Measurements from ENCODE around the gene RHCE. TPM values are rescaled to one million over a fixed set of nuclear protein-coding genes. Genes with fewer than 3 reads are reported as not detected.
"Not testable (repeated sequence)": the region's sequence is repeated elsewhere in the genome, so short reads cannot be mapped to it uniquely, and the experiment has no call there.

RHCE gene
- polyA plus RNA-seq, 2 donors = 0.20 to 0.73 TPM

DNA sequence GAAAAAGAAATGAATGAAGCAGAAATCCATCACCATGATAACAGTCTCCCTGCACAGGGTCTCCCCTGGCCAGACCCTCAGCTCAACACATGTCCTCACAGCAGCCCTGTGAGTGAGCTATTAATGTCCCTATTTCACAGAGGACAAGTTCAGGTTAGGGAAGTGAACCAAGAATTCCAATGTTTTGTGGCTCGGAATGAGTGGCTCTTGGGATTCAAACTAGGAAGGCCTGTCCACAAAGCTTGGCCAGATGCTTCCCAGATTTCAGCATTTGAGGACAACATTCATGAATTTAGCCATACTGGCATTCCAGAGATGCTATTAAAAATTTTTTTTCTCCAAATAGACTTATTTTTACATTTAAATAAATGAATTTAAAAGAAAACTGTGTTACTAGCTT is 38.1 kb downstream of the RHCE start:
- H3K27ac ChIP-seq (ENCODE audit: low read depth in 2 of 2, low read length in 1 of 2); H3K27me3 ChIP-seq (ENCODE audit: control insufficient read depth in 1 of 2, insufficient read depth in 2 of 2, low read length in 2 of 2); H3K4me1 ChIP-seq (ENCODE audit: control insufficient read depth in 2 of 2, insufficient read depth in 2 of 2, low read length in 1 of 2); H3K36me3 ChIP-seq (ENCODE audit: control insufficient read depth in 2 of 2, insufficient read depth in 2 of 2, low read length in 1 of 2); H3K9me3 ChIP-seq (ENCODE audit: control insufficient read depth in 2 of 2, insufficient read depth in 1 of 2, low read depth in 1 of 2, low read length in 1 of 2); H3K4me3 ChIP-seq (ENCODE audit: low read depth in 1 of 2, low read length in 2 of 2): not testable (repeated sequence)
- WGBS, 2 donors = 86 to 93% methylated on average over 1 of the region's 1 CpG

DNA sequence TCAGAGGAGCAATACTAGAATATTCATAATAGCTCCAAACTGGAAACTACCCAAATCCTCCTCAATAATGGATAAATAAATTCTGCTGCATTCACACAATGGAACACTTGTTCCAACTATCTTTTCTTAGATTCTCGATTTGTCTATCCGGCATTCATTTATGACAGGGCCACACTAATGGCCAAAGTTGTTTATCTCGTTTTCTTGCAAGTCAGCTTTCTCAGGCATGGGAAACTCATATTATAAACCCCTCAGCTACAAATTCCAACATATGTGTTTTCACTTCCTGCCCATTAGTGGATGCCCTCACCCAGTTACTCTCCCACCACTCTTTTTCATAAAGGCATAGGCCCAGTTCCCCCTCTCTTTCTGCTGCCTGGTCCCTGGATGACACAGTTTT is 42.3 kb downstream of the RHCE start:
- WGBS, 2 donors = 89 to 92% methylated on average over 3 of the region's 3 CpGs
- not testable (repeated sequence) for H3K27ac ChIP-seq (ENCODE audit: low read depth in 2 of 2, low read length in 1 of 2); H3K36me3 ChIP-seq (ENCODE audit: control insufficient read depth in 2 of 2, insufficient read depth in 2 of 2, low read length in 1 of 2); H3K4me1 ChIP-seq (ENCODE audit: control insufficient read depth in 2 of 2, insufficient read depth in 2 of 2, low read length in 1 of 2); H3K9me3 ChIP-seq (ENCODE audit: control insufficient read depth in 2 of 2, insufficient read depth in 1 of 2, low read depth in 1 of 2, low read length in 1 of 2); H3K4me3 ChIP-seq (ENCODE audit: low read depth in 1 of 2, low read length in 2 of 2); H3K27me3 ChIP-seq (ENCODE audit: control insufficient read depth in 1 of 2, insufficient read depth in 2 of 2, low read length in 2 of 2)

DNA sequence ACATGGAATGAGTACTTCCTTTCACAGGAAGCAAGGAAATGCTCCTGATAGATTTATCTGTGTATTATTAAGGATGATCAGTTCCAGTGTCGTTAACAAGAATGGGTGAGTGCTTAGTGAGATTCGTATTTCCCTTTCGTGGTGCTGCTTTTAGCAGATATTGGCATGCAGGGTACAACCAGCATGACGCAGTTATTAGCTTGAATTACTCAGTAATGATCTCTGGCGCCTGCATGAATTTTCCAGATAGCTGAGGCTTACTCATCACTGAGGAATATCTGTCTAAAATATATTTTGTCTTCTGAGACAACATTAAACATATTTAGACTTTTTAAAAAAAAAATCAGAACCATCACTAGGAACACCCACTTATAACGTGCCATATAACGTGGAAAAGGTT is 48.9 kb downstream of the RHCE start:
- H3K27ac ChIP-seq (ENCODE audit: low read depth in 2 of 2, low read length in 1 of 2); H3K27me3 ChIP-seq (ENCODE audit: control insufficient read depth in 1 of 2, insufficient read depth in 2 of 2, low read length in 2 of 2); H3K4me3 ChIP-seq (ENCODE audit: low read depth in 1 of 2, low read length in 2 of 2); H3K4me1 ChIP-seq (ENCODE audit: control insufficient read depth in 2 of 2, insufficient read depth in 2 of 2, low read length in 1 of 2); H3K36me3 ChIP-seq (ENCODE audit: control insufficient read depth in 2 of 2, insufficient read depth in 2 of 2, low read length in 1 of 2); H3K9me3 ChIP-seq (ENCODE audit: control insufficient read depth in 2 of 2, insufficient read depth in 1 of 2, low read depth in 1 of 2, low read length in 1 of 2): not testable (repeated sequence)
- WGBS, 2 donors = 67 to 74% methylated on average over 7 of the region's 7 CpGs

DNA sequence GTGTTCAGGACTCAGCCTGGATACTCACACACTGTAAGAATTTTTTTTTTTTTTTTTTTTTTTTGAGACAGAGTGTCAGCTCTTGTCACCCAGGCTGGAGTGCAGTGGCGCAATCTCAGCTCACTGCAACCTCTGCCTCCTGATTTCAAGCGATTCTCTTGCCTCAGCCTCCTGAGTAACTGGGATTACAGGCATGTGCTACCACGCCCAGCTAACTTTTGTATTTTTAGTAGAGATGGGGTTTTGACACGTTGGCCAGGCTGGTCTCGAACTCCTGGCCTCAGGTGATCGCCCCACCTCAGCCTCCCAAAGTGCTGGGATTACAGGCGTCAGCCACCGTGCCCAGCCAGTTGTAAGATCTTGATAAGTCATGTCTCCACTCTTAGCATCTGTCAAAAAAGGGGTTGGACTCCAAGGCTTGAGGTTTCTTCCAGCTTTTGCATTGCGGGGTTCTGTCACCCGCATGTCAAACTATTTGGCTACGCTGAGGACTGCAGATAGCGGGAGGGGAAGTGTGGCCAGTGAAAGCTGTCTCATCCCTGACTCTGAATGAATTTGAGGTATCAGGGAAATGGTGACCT is 50.8 kb downstream of the RHCE start:
- H3K27me3 ChIP-seq (ENCODE audit: control insufficient read depth in 1 of 2, insufficient read depth in 2 of 2, low read length in 2 of 2); H3K4me1 ChIP-seq (ENCODE audit: control insufficient read depth in 2 of 2, insufficient read depth in 2 of 2, low read length in 1 of 2); H3K27ac ChIP-seq (ENCODE audit: low read depth in 2 of 2, low read length in 1 of 2); H3K9me3 ChIP-seq (ENCODE audit: control insufficient read depth in 2 of 2, insufficient read depth in 1 of 2, low read depth in 1 of 2, low read length in 1 of 2); H3K36me3 ChIP-seq (ENCODE audit: control insufficient read depth in 2 of 2, insufficient read depth in 2 of 2, low read length in 1 of 2); H3K4me3 ChIP-seq (ENCODE audit: low read depth in 1 of 2, low read length in 2 of 2): not testable (repeated sequence)
- 74 to 84% methylated on average over 12 of the region's 12 CpGs for WGBS, 2 donors

DNA sequence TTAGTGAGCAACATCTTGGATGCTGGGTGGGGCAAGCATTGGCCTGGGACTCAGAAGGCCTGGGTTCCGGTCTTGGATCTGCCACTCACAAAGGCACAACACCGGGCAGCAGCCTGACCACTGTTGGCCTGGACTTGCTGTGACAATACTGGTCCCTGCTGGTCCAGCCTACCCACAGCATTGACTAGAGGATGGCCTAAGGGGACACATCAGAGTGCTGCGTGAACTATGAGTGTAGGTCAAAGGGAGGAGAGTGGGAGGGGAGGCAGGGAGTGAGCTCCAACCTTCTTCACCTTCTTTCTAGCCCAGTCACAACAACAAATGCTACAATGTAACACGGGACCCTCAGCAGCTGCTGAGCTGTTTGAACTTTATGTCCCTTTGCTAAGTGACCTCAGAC is 51.4 kb downstream of the RHCE start:
- Histone ChIP-seq H3K4me3 (ENCODE audit: low read depth in 1 of 2, low read length in 2 of 2) (no peak overlapping the region), H3K4me1 (ENCODE audit: control insufficient read depth in 2 of 2, insufficient read depth in 2 of 2, low read length in 1 of 2) (no peaks in the 10 kb centered on the region), H3K27ac (ENCODE audit: low read depth in 2 of 2, low read length in 1 of 2) (no peak overlapping the region), H3K27me3 (ENCODE audit: control insufficient read depth in 1 of 2, insufficient read depth in 2 of 2, low read length in 2 of 2) (no peaks in the 10 kb centered on the region), H3K36me3 (ENCODE audit: control insufficient read depth in 2 of 2, insufficient read depth in 2 of 2, low read length in 1 of 2) (no peaks in the 10 kb centered on the region), H3K9me3 (ENCODE audit: control insufficient read depth in 2 of 2, insufficient read depth in 1 of 2, low read depth in 1 of 2, low read length in 1 of 2) (no peaks in the 10 kb centered on the region)
- 88 to 92% methylated on average over 4 of the region's 4 CpGs for WGBS, 2 donors

DNA sequence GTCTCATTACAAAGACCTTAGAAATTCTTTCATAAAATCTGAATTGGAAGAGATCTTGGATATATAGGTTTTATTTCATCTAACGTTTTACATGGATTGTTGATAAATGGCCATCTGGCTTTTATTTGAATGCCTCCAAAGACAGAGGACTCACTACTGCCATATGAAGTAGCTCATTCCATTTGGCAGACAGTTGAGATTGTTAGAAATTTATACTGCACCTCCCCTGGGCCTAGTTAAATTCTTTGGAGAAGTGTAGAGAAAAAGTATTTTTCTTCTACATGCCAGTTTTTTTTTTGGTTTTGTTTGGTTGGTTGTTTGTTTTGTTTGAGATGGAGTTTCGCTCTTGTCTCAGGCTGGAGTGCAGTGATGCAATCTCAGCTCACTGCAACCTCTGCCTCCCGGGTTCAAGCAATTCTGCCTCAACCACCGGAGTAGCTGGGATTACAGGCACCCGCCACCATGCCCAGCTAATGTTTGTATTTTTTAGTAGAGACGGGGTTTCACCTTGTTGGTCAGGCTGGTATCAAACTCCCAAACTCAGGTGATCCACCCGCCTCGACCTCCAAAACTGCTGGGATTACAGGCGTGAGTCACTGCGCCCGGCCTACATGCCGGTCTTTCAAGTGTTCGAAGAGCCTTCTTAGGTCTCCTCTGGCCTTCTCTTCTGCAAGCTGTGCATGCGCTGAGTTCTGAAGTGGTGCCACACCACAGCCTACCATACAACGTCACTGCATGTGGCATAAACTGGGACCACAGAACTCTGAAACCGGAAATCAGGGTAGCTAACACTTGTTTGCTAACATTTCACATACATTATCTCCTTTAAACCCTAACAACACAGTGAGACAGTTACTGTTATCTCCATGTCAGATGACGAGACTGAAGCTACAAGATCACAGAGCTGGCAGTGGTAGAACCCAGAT is 57.7 kb downstream of the RHCE start:
- H3K36me3 ChIP-seq (ENCODE audit: control insufficient read depth in 2 of 2, insufficient read depth in 2 of 2, low read length in 1 of 2) = peaks cover 7 to 14% of the 10 kb centered on the region in 2 donors
- no CpG with 5 or more reads among the region's 17 CpGs for WGBS, 2 donors
- not testable (repeated sequence) for H3K27me3 ChIP-seq (ENCODE audit: control insufficient read depth in 1 of 2, insufficient read depth in 2 of 2, low read length in 2 of 2); H3K9me3 ChIP-seq (ENCODE audit: control insufficient read depth in 2 of 2, insufficient read depth in 1 of 2, low read depth in 1 of 2, low read length in 1 of 2); H3K4me3 ChIP-seq (ENCODE audit: low read depth in 1 of 2, low read length in 2 of 2); H3K4me1 ChIP-seq (ENCODE audit: control insufficient read depth in 2 of 2, insufficient read depth in 2 of 2, low read length in 1 of 2); H3K27ac ChIP-seq (ENCODE audit: low read depth in 2 of 2, low read length in 1 of 2)

DNA sequence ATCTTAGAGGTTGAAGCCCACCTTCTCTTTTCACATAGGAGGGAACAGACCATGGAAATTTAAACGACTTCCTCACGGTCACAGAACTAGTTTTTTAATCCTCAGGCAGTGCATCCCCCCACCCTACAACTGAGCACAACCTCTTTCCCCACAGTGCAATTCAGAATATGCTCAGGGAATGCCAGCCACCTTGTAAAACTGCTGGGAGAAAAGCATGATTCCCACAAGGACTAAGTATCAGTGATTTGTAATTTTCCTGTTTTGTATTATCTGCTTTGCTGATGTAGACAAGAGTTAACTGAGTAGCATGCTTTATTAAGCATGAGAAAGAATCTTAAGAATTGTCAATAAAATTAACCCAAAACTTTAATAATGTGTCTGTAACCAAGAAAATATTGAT is 58.7 kb downstream of the RHCE start:
- 75 to 80% methylated on average over 2 of the region's 2 CpGs for WGBS, 2 donors
- no peaks in the 10 kb centered on the region for H3K9me3 ChIP-seq (ENCODE audit: control insufficient read depth in 2 of 2, insufficient read depth in 1 of 2, low read depth in 1 of 2, low read length in 1 of 2)
- H3K36me3 ChIP-seq (ENCODE audit: control insufficient read depth in 2 of 2, insufficient read depth in 2 of 2, low read length in 1 of 2) = peaks cover 7 to 14% of the 10 kb centered on the region in 2 donors
- no peaks in the 10 kb centered on the region for H3K4me1 ChIP-seq (ENCODE audit: control insufficient read depth in 2 of 2, insufficient read depth in 2 of 2, low read length in 1 of 2)
- H3K27ac ChIP-seq (ENCODE audit: low read depth in 2 of 2, low read length in 1 of 2) = no peak overlapping the region
- H3K27me3 ChIP-seq (ENCODE audit: control insufficient read depth in 1 of 2, insufficient read depth in 2 of 2, low read length in 2 of 2) = no peaks in the 10 kb centered on the region
- no peak overlapping the region for H3K4me3 ChIP-seq (ENCODE audit: low read depth in 1 of 2, low read length in 2 of 2)

DNA sequence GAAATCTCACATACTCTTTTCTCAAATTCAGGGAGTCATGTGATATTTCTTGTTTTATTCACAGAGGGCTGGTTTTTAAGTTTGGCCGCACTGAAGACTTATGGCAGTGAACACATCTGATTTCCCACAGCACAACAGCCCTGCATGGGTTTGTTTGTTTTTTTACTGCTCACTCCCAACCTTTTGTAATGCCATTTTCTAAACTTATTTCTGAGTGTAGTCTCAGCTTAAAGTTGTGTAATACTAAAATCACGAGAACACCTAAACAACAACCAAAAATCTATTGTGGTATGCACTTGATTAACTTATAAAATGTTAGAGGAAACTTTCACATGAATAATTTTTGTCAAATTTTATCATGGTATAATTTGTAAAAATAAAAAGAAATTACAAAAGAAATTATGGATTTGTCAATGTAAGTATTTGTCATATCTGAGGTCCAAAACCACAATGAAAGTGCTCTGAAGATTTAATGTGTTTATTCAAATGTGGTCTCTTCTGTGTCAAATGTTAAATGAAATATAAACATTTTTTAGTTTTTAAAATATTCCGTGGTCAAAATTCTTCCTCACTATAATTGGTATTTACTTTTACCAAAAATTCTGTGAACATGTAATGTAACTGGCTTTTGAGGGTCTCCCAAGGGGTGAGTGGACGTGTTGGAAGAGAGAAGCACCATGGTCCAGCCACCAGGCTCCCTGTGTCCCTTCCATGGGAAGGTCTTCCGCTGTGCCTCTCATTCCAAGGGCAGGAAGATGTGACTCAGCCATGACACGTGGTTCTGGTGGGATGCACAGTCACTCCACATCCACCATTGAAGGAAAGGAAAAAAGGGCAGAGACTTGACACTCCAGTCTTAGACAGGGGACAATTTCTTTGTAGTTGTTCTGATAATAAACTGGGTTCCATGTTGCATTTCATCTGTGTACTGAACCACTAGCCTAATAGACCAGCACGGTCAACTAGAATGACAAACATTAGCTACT is 59.7 kb downstream of the RHCE start:
- Histone ChIP-seq H3K4me1 (ENCODE audit: control insufficient read depth in 2 of 2, insufficient read depth in 2 of 2, low read length in 1 of 2) (no peaks in the 10 kb centered on the region), H3K4me3 (ENCODE audit: low read depth in 1 of 2, low read length in 2 of 2) (no peak overlapping the region), H3K27me3 (ENCODE audit: control insufficient read depth in 1 of 2, insufficient read depth in 2 of 2, low read length in 2 of 2) (no peaks in the 10 kb centered on the region), H3K27ac (ENCODE audit: low read depth in 2 of 2, low read length in 1 of 2) (peak overlapping the region in 1 of 2 donors; percentile 22), H3K36me3 (ENCODE audit: control insufficient read depth in 2 of 2, insufficient read depth in 2 of 2, low read length in 1 of 2) (peaks cover 9 to 14% of the 10 kb centered on the region in 2 donors), H3K9me3 (ENCODE audit: control insufficient read depth in 2 of 2, insufficient read depth in 1 of 2, low read depth in 1 of 2, low read length in 1 of 2) (no peaks in the 10 kb centered on the region)
- 88 to 90% methylated on average over 7 of the region's 7 CpGs for WGBS, 2 donors

DNA sequence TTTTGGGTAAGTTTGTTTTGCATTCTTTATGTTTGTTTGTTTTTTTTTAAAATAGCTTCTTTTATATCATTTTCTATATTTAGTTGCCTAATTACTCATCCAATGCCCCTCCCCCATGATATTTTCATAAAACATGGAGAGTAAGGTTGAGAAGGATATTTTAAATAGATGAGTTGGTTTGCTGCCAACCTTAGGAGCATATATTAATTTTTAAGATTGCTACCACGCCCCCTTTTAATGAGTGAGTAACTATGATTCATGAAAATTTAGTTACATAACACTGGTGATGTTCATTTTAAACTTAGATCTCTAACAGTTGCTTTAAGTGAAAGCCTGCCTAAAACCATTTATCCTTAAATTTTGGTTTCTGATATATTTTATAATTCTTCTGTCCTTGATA is 63.8 kb downstream of the RHCE start:
- Histone ChIP-seq H3K4me1 (ENCODE audit: control insufficient read depth in 2 of 2, insufficient read depth in 2 of 2, low read length in 1 of 2) (no peaks in the 10 kb centered on the region), H3K27me3 (ENCODE audit: control insufficient read depth in 1 of 2, insufficient read depth in 2 of 2, low read length in 2 of 2) (no peaks in the 10 kb centered on the region), H3K27ac (ENCODE audit: low read depth in 2 of 2, low read length in 1 of 2) (no peak overlapping the region), H3K36me3 (ENCODE audit: control insufficient read depth in 2 of 2, insufficient read depth in 2 of 2, low read length in 1 of 2) (peaks cover 14 to 18% of the 10 kb centered on the region in 2 donors), H3K4me3 (ENCODE audit: low read depth in 1 of 2, low read length in 2 of 2) (no peak overlapping the region), H3K9me3 (ENCODE audit: control insufficient read depth in 2 of 2, insufficient read depth in 1 of 2, low read depth in 1 of 2, low read length in 1 of 2) (no peaks in the 10 kb centered on the region)
- 47 to 58% methylated on average over 1 of the region's 1 CpG for WGBS, 2 donors
